ENCODE measurements around the gene TMEM131L. TPM values are rescaled to one million over a fixed set of nuclear protein-coding genes. Genes with fewer than 3 reads are reported as not detected.
A peak's percentile ranks its signal among the peaks of the same experiment; 100 is the strongest.
"Not testable (repeated sequence)": the region's sequence is repeated elsewhere in the genome, so short reads cannot be mapped to it uniquely, and the experiment has no call there.

TMEM131L gene
- total RNA-seq, 2 experiments from 2014 or later, result 51.8 to 57.2 TPM

DNA sequence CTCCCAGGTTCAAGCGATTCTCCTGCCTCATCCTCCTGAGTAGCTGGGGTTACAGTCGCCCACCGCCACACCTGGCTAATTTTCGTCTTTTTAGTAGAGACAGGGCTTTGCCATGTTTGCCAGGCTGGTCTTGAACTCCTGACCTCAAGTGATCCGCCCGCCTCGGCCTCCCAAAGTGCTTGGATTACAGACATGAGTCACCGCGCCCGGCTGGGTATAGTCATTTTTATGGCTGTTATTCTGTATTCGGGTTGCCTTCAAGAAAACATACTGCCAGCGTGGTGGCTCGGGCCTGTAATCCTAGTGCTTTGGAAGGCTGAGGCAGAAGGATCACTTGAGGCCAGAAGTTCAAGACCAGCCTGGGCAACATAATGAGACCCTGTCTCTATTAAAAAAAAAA lies 15.0 kb upstream of the TMEM131L start:
- not testable (repeated sequence) for DNase-seq; H3K9me3 Mint-ChIP-seq; H3K27me3 Mint-ChIP-seq; H3K4me3 Mint-ChIP-seq; H3K36me3 Mint-ChIP-seq; ATAC-seq (ENCODE audit: low read depth)
- POLR2A ChIA-PET, result interaction anchor here (1.5 kb wide), 1 partner anchor 15 kb away, joined by 11 read pairs; the partner anchor contains the start of gene TMEM131L
- peak overlapping the region; percentile 28 for H3K27ac Mint-ChIP-seq
- peaks cover 25% of the 10 kb centered on the region for H3K4me1 Mint-ChIP-seq

DNA sequence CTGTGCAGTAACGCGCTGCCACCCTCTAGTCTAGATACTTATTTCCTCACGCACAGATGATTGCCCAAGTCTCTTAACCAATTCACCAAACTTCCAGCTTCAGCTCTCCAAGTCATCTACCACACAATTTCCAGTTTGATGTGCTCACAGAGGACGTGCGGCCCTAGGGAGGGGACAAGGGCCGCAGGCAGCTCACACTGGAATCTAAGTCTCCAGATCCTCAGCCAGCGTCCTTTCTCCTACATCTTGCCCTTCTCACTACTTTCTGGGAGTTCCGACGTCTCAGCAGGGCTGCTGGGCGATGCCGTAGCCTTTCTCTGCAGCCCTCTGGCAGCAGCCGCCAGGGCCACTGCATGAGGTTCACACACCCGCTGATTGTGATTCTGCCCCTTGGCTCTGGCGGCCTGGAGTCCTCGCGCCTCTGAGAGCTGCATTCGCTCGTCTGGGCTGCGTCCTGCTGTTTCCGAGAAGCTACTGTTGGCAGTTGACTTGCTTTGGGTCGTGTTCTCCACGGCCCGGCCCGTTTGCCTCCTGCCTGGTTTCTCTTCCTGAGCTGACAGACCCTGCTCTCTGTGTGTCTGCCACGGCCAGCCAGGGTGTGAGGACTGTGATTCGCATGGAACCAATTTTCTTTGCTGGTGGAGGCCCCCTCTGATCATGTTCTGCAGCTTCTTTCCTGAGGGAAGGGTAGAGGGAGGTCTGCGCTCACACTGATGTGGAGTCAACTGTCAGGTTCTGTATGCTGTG lies 14.1 kb upstream of the TMEM131L start:
- no peak for ATAC-seq (ENCODE audit: low read depth)
- H3K27me3 Mint-ChIP-seq, result no peaks in the 10 kb centered on the region
- DNase-seq, result no peak
- POLR2A ChIA-PET, result interaction anchor here (1.5 kb wide), 1 partner anchor 14 kb away, joined by 11 read pairs; the partner anchor contains the start of gene TMEM131L
- H3K36me3 Mint-ChIP-seq, result no peaks in the 10 kb centered on the region
- no peaks in the 10 kb centered on the region for H3K9me3 Mint-ChIP-seq
- peaks cover 25% of the 10 kb centered on the region for H3K4me1 Mint-ChIP-seq
- peak overlapping the region; percentile 26 for H3K4me3 Mint-ChIP-seq
- H3K27ac Mint-ChIP-seq, result peak overlapping the region; percentile 71

DNA sequence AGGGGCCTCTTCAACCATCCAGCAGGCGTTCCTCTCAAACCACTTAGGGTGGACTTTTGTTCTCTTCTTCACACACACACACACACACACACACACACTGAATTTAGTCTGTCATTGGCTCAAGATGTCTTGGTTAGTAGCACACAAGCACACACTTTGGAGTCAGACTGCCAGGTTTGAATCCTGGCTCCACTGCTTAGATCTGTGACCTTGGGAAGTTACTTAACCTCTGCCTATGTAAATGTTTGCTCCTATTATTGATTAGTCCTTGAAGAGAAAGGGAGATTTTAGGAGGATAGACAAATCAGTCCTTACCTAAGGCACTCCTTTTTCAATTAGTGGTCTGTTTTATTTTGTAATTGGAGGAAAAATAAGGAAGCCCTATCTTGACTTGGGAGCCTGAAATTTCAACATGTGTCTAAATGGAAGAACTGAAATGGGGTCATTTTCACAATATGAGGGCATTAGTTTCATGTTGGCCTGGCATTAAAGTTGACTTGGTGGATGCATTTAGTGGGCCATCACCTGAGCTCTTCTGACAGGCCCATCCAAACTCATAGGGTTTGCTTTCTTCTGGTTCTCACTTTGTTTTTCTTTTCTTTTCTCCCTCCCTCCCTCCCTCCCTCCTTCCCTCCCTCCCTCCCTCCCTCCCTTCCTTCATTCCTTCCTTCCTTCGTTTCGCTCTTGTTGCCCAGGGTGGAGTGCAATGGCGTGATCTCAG lies 13.3 kb upstream of the TMEM131L start:
- no peak for ATAC-seq (ENCODE audit: low read depth)
- H3K4me3 Mint-ChIP-seq, result no peak overlapping the region

DNA sequence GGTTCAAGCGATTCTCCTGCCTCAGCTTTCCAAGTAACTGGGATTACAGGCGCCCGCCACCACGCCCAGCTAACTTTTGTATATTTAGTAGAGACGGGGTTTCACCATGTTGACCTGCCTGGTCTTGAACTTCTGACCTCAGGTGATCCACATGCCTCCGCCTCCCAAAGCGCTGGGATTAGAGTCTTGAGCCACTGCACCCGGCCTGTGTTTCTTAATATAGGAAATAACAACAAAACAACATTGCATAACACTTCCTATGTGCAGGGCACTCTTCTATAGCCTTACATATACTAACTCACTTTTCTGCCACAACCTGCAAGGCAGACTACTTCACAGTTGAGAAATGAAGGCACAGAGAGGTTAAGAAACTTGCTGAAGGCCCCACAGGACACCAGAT lies 12.8 kb upstream of the TMEM131L start:
- Mint-ChIP-seq H3K27me3 (no peaks in the 10 kb centered on the region), H3K27ac (no peak overlapping the region), H3K9me3 (no peaks in the 10 kb centered on the region), H3K4me1 (peaks cover 24% of the 10 kb centered on the region), H3K4me3 (no peak overlapping the region), H3K36me3 (peaks cover under 1% of the 10 kb centered on the region)
- POLR2A ChIA-PET, result interaction anchor here (1.0 kb wide), 1 partner anchor 12 kb away, joined by 3 read pairs; no protein-coding TSS in a partner anchor
- DNase-seq, result no peak
- no peak for ATAC-seq (ENCODE audit: low read depth)

More for the DNA sequence above, 13.3 kb upstream of the TMEM131L start:
- Mint-ChIP-seq H3K27me3 (no peaks in the 10 kb centered on the region), H3K27ac (peak overlapping the region; percentile 2), H3K4me1 (peaks cover 25% of the 10 kb centered on the region), H3K9me3 (no peaks in the 10 kb centered on the region), H3K36me3 (no peaks in the 10 kb centered on the region)
- POLR2A ChIA-PET, result interaction anchor here (1.0 to 1.5 kb wide), 2 partner anchors 11 to 13 kb away, joined by 3 to 11 read pairs; partner anchors contain the start of gene TMEM131L
- DNase-seq, result no peak

DNA sequence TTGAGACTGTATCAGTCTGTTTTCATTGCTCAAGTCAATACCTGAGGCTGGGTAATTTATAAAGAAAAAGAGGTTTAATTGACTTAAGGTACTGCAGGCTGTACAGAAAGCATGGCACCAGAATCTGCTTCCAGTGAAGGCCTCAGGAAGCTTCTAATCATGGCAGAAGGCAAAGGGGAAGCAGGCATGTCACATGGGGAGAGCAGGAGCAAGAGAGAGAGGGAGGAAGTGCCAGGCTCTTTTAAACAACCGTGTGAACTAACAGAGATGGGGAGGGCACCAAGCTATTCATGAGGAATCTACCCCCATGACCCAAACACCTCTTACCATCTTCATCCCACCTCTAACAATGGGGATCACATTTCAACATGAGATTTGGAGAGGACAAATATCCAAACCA lies 7.2 kb upstream of the TMEM131L start:
- DNase-seq (no peak), ATAC-seq (ENCODE audit: low read depth) (no peak)
- POLR2A ChIA-PET, result no interaction called here
- Mint-ChIP-seq H3K4me1 (peaks cover 4% of the 10 kb centered on the region), H3K27ac (no peak overlapping the region), H3K36me3 (peaks cover 3% of the 10 kb centered on the region), H3K9me3 (no peaks in the 10 kb centered on the region), H3K4me3 (no peak overlapping the region), H3K27me3 (no peaks in the 10 kb centered on the region)

DNA sequence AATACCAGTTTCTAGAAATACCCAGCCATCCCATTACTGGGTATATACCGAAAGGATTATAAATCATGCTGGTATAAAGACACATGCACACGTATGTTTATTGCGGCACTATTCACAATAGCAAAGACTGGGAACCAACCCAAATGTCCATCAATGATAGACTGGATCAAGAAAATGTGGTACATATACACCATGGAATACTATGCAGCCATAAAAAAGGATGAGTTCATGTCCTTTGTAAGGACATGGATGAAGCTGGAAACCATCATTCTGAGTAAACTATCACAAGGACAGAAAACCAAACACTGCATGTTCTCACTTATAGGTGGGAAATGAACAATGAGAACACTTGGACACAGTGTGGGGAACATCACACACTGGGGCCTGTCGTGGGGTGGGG lies 4.6 kb upstream of the TMEM131L start:
- ATAC-seq (ENCODE audit: low read depth); H3K9me3 Mint-ChIP-seq; POLR2A ChIA-PET; H3K36me3 Mint-ChIP-seq; H3K27ac Mint-ChIP-seq; DNase-seq; H3K4me3 Mint-ChIP-seq; H3K27me3 Mint-ChIP-seq: not testable (repeated sequence)
- peaks cover 17% of the 10 kb centered on the region for H3K4me1 Mint-ChIP-seq

DNA sequence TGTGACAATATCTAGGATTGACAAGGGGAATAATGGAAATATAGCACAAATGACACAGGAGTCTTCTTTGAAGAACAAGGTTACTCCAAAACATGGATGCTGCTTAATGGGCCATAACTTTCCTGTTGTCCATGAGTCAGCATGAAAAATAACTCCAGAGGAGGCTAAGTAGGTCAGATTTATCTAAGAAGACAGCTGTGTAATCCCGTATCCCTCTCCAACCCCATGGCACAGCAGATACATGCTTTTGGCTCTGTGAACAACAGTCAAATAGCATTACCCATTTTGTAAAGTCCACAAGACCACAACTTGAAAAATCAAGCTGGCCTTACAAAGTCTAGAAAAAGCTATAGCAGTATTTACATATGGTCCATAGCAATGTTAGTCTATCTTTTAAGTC lies 2.1 kb upstream of the TMEM131L start:
- H3K27ac Mint-ChIP-seq, result no peak overlapping the region
- peaks cover 21% of the 10 kb centered on the region for H3K4me1 Mint-ChIP-seq
- no peak overlapping the region for H3K4me3 Mint-ChIP-seq
- POLR2A ChIA-PET, result interaction anchor here (4.7 kb wide), 1 partner anchor 36 kb away, joined by 50 read pairs; no protein-coding TSS in a partner anchor
- H3K9me3 Mint-ChIP-seq, result no peaks in the 10 kb centered on the region
- no peaks in the 10 kb centered on the region for H3K27me3 Mint-ChIP-seq
- H3K36me3 Mint-ChIP-seq, result peaks cover 6% of the 10 kb centered on the region
- no peak for ATAC-seq (ENCODE audit: low read depth)
- DNase-seq, result no peak

DNA sequence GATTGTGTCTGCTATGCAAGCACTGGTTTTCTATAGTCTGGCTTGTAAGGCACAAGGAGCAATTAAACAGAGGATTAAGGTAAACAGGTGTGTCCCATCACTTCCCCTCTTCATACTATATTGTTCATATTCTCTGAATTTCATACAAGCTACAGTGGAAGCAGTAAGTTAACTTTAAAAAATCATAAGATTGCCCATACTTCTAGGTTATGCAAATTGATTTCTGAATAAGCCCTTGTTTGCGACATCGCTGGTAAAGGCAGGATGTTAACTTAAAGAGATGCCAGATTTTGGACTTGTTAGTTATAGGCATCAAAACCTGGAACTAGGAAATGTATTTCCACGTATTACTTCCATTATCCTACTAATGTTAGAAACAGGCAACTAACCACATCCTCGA lies 1.0 kb upstream of the TMEM131L start:
- peaks cover 14% of the 10 kb centered on the region for H3K36me3 Mint-ChIP-seq
- POLR2A ChIA-PET, result interaction anchor here (0.6 to 5.7 kb wide), 28 partner anchors 10 to 186 kb away, joined by 3 to 72 read pairs (median 8); partner anchors contain the start of gene MND1
- no peak for ATAC-seq (ENCODE audit: low read depth)
- H3K4me3 Mint-ChIP-seq, result peak overlapping the region; percentile 94
- no peak for DNase-seq
- H3K4me1 Mint-ChIP-seq, result peaks cover 27% of the 10 kb centered on the region
- no peaks in the 10 kb centered on the region for H3K27me3 Mint-ChIP-seq
- no peaks in the 10 kb centered on the region for H3K9me3 Mint-ChIP-seq
- H3K27ac Mint-ChIP-seq, result peak overlapping the region; percentile 96

DNA sequence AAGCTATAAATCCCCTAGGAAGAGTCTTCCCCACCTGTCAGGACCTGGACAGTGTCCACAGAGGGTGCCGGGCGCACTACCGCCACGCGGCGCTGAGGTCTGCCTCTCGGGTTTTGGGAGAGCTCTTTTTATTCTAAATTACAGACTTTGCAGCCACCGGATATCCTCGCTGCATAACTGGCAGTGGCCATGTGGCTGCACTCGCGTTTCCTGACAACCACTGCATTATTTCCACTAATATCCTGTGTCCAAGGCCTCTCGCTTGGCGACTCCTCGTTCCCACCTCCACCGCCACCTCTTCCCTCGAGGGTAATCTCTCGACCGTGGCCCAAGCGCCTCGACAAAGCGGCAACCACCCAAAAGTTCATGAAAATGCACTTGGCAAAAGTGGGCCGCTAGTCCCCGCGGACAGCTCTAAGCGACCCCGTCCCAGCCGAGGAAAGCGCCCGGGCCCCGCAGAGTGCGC lies 512 bp upstream of the TMEM131L start:
- Mint-ChIP-seq H3K27me3 (no peaks in the 10 kb centered on the region), H3K36me3 (peaks cover 17% of the 10 kb centered on the region), H3K27ac (peak overlapping the region; percentile 96), H3K4me3 (peak overlapping the region; percentile 94), H3K4me1 (peaks cover 31% of the 10 kb centered on the region), H3K9me3 (no peaks in the 10 kb centered on the region)
- DNase-seq (no peak), ATAC-seq (ENCODE audit: low read depth) (peak; percentile 26)
- POLR2A ChIA-PET, result interaction anchor here (0.6 to 5.7 kb wide), 31 partner anchors 10 to 186 kb away, joined by 3 to 72 read pairs (median 8); partner anchors contain the start of gene MND1

DNA sequence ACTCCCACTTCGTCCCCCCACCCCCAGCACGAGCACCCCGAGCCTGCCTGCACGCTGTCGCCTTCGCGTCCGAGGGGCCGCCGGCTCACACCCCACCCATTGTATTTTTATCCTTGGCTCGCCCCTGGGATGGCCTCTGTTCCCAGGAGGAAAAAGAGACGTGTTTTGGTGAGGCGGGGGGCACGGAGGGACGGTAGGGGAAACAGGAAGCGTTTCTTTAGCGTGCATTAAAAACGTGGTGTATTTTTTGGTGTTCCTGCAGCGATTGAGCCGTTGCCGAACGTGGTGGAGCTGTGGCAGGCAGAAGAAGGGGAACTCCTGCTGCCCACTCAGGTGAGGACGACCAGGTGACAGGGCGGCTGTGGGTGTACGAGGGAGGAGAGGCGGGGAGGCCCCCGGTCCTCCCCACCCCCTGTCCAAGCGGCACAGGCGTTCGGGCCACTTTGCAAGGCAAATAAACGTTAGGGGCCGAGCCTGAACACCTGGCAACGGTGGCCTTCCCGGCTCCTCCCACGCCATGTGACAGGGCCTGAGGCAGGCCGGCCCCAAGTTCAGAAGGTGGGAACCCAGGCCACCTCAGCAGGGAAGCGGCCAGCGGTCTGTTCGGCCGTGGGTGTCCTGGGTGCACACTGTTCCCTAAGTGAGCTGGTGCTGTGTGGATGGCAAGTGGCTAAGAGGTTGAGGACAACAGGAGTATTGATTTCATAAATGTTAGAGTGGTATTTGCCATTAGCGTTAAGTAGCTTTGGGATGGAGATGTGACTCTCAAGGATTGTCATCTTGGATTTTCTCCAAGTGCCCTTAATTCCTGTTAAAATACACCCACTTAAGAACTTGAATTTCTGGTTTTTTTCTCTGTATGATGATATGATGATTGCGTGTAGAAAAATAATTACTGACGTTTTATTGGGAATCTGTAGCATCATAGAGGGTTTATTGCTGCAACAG lies 1.1 kb downstream of the TMEM131L start:
- DNase-seq (peak; percentile 67), ATAC-seq (ENCODE audit: low read depth) (peak; percentile 6)
- Mint-ChIP-seq H3K9me3 (no peaks in the 10 kb centered on the region), H3K27me3 (no peaks in the 10 kb centered on the region), H3K4me3 (peak overlapping the region; percentile 96), H3K36me3 (peaks cover 29% of the 10 kb centered on the region), H3K27ac (peak overlapping the region; percentile 92), H3K4me1 (peaks cover 47% of the 10 kb centered on the region)
- POLR2A ChIA-PET, result interaction anchor here (0.5 to 5.7 kb wide), 23 partner anchors 10 to 835 kb away, joined by 3 to 72 read pairs (median 9); partner anchors contain the start of gene MND1

DNA sequence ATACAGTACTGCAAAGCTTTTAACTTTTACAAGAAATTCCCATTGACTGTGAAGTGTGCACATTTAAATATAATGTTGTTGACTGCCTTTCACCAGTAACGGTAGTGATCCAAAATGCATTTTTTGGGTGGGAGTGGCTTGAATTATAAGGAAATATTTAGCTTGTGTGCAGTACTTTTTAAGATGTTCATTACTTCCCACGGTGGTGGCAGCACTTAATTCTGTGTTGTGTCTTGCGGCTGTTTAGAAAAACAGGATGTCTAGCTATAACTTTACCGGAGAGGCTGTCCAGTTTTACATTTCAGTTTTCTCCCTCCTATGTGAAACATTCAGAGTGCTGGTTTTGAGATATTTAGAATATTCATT lies 1.7 kb downstream of the TMEM131L start:
- H3K4me3 Mint-ChIP-seq, result peak overlapping the region; percentile 96
- POLR2A ChIA-PET, result interaction anchor here (0.5 to 5.7 kb wide), 16 partner anchors 9 to 836 kb away, joined by 3 to 72 read pairs (median 18); partner anchors contain the start of gene MND1
- no peak for ATAC-seq (ENCODE audit: low read depth)
- peaks cover 33% of the 10 kb centered on the region for H3K36me3 Mint-ChIP-seq
- H3K27ac Mint-ChIP-seq, result peak overlapping the region; percentile 92
- H3K27me3 Mint-ChIP-seq, result no peaks in the 10 kb centered on the region
- peaks cover 52% of the 10 kb centered on the region for H3K4me1 Mint-ChIP-seq
- DNase-seq, result no peak
- no peaks in the 10 kb centered on the region for H3K9me3 Mint-ChIP-seq

DNA sequence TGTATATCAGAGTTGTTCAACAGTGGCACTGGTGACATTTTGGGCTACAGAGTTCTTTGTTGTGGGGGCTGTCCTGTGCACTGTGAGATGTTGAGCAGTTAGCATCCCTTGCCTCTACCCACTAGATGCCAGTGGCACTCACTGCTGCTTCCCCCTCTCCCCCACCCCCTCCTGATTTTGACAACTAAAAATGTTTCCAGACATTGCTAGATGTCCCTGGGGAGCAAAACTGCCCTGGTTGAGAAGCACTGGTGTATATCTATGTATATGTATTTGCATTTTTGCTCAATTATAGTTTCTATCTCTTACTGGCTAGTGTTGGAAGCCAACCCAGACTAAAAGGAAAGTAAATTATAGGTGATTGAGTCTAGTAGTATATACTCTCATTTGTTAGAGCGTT lies 2.4 kb downstream of the TMEM131L start:
- H3K27ac Mint-ChIP-seq, result peak overlapping the region; percentile 92
- POLR2A ChIA-PET, result interaction anchor here (0.7 to 5.7 kb wide), 12 partner anchors 15 to 123 kb away, joined by 3 to 72 read pairs (median 20); partner anchors contain the start of gene MND1
- ATAC-seq (ENCODE audit: low read depth) (no peak), DNase-seq (no peak)
- H3K27me3 Mint-ChIP-seq, result no peaks in the 10 kb centered on the region
- H3K36me3 Mint-ChIP-seq, result peaks cover 37% of the 10 kb centered on the region
- peak overlapping the region; percentile 96 for H3K4me3 Mint-ChIP-seq
- H3K9me3 Mint-ChIP-seq, result no peaks in the 10 kb centered on the region
- H3K4me1 Mint-ChIP-seq, result peaks cover 58% of the 10 kb centered on the region
